A673 (cell line): ENCODE data around the gene IFT122.

ENCODE experiments used
- EZH2 ChIP-seq: fragments of 200-600 bp; sonication (generic); IDR thresholded peaks from 2 replicates; pipeline ENCODE4 v1.6.1; 2017; ENCODE audit warnings: borderline replicate concordance, low read depth, mild to moderate bottlenecking, mixed read lengths, antibody characterized with exemption, low read length; ENCODE audit not compliant: poor library complexity, severe bottlenecking
- TF ChIP-seq, protein P1 (sequence below): fragments of 300-800, 200-600 bp; sonication (generic); conservative IDR thresholded peaks from 2 replicates; pipeline ENCODE4 v1.5.1; 2017; ENCODE audit warnings: low read depth, mild to moderate bottlenecking, antibody characterized with exemption, low read length, moderate library complexity, mixed read lengths

DNA sequence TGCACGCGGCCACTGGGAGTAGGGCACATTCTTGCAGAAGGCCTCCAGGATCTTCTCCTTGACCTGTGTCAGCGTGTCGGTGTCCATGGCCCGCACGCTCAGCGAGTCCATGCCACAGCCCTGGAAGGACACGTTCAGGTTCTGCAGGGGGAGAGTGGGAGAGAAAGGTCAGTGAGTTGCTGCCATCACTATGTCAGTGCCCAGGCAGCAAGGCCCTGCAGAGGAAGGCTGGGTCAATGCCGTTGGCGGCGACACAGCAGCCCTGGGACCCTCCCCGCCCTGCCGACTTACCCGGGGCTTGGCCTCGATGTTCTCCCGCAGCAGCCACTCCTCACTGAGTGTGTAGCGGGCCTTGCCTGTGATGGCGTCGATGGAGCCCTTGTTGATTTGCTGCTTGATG lies 122.8 kb downstream of the IFT122 start:
- TF ChIP-seq, protein P1, sequence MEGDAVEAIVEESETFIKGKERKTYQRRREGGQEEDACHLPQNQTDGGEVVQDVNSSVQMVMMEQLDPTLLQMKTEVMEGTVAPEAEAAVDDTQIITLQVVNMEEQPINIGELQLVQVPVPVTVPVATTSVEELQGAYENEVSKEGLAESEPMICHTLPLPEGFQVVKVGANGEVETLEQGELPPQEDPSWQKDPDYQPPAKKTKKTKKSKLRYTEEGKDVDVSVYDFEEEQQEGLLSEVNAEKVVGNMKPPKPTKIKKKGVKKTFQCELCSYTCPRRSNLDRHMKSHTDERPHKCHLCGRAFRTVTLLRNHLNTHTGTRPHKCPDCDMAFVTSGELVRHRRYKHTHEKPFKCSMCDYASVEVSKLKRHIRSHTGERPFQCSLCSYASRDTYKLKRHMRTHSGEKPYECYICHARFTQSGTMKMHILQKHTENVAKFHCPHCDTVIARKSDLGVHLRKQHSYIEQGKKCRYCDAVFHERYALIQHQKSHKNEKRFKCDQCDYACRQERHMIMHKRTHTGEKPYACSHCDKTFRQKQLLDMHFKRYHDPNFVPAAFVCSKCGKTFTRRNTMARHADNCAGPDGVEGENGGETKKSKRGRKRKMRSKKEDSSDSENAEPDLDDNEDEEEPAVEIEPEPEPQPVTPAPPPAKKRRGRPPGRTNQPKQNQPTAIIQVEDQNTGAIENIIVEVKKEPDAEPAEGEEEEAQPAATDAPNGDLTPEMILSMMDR = no peak
- no peak for TF ChIP-seq EZH2
